IMR-90 (cell line): ENCODE measurements around the gene GFY. TPM values are rescaled to one million over a fixed set of nuclear protein-coding genes. Genes with fewer than 3 reads are reported as not detected.

ENCODE experiments used
- ATAC-seq: fragments of 200-7000 bp; cut with Tn5 transposase; 2 replicates; pipeline ENCODE4 v1.9.1; 2020; ENCODE audit warnings: low read depth, mild to moderate bottlenecking, moderate library complexity
- BruUV-seq: library from RNA; stranded (reverse); fragments of 400-500 nt; replicated peaks from 2 replicates; lab custom pipeline; 2021; lab: Mats Ljungman, UMichigan
- CTCF ChIA-PET: fragments of 300-600 bp; formaldehyde crosslinking; extraction: SDS; loops from one replicate; lab custom pipeline; 2021; ENCODE audit warnings: antibody characterized with exemption; lab: Yijun Ruan, JAX
- POLR2A ChIA-PET: fragments of 300-600 bp; sonication (Branson Sonifier 250); formaldehyde crosslinking; loops from one replicate; lab custom pipeline; 2022; ENCODE audit warnings: antibody characterized with exemption; ENCODE audit not compliant: unreplicated experiment; lab: Charles Lee
- DNase-seq: peaks from one replicate; pipeline ENCODE4 v3.0.0; 2013
- H2AFZ ChIP-seq: replicated peaks from 2 replicates; pipeline ENCODE3; 2013; ENCODE audit warnings: low read length, mild to moderate bottlenecking; ENCODE audit not compliant: poor library complexity
- H2AK5ac ChIP-seq: 2 replicates; pipeline ENCODE4 v1.6.1; 2013; ENCODE audit warnings: low read depth, low read length, inconsistent platforms
- H2AK9ac ChIP-seq: replicated peaks from 2 replicates; pipeline ENCODE3; 2013; ENCODE audit warnings: mild to moderate bottlenecking, low read depth, low read length, moderate library complexity; ENCODE audit not compliant: poor library complexity
- H2BK120ac ChIP-seq: 2 replicates; pipeline ENCODE4 v1.6.1; 2013; ENCODE audit warnings: low read depth, low read length, inconsistent platforms
- H2BK15ac ChIP-seq: 3 replicates; pipeline ENCODE4 v1.6.1; 2013; ENCODE audit warnings: low read depth, low read length, inconsistent platforms
- H2BK20ac ChIP-seq: 2 replicates; pipeline ENCODE4 v1.6.1; 2013; ENCODE audit warnings: low read depth, mild to moderate bottlenecking, inconsistent platforms, low read length, moderate library complexity
- H2BK5ac ChIP-seq: 2 replicates; pipeline ENCODE4 v1.6.1; 2013; ENCODE audit warnings: mild to moderate bottlenecking, low read depth, low read length, inconsistent platforms; ENCODE audit not compliant: poor library complexity, severe bottlenecking
- H3K14ac ChIP-seq: replicated peaks from 2 replicates; pipeline ENCODE4 v1.6.1; 2013; ENCODE audit warnings: low read depth, low read length, inconsistent platforms
- H3K18ac ChIP-seq: 2 replicates; pipeline ENCODE4 v1.6.1; 2013; ENCODE audit warnings: low read depth, low read length, control low read depth
- H3K23ac ChIP-seq: 2 replicates; pipeline ENCODE4 v1.6.1; 2013; ENCODE audit warnings: low read depth, low read length, inconsistent platforms
- H3K27ac ChIP-seq: 2 replicates; pipeline ENCODE4 v1.5.1; 2013; ENCODE audit warnings: mild to moderate bottlenecking, control low read depth, low read length; ENCODE audit not compliant: insufficient read depth
- H3K27me3 ChIP-seq: 2 replicates; pipeline ENCODE4 v1.6.1; 2013; ENCODE audit warnings: low read length; ENCODE audit not compliant: control insufficient read depth, insufficient read depth
- H3K36me3 ChIP-seq: 2 replicates; pipeline ENCODE4 v1.6.1; 2013; ENCODE audit warnings: low read length, mixed read lengths; ENCODE audit not compliant: control insufficient read depth, insufficient read depth
- H3K4ac ChIP-seq: 2 replicates; pipeline ENCODE4 v1.6.1; 2013; ENCODE audit warnings: low read depth, low read length, inconsistent platforms
- H3K4me1 ChIP-seq: 2 replicates; pipeline ENCODE4 v1.6.1; 2013; ENCODE audit warnings: low read length, mixed read lengths; ENCODE audit not compliant: control insufficient read depth, insufficient read depth
- H3K4me2 ChIP-seq: 2 replicates; pipeline ENCODE4 v1.6.1; 2013; ENCODE audit warnings: low read depth, mild to moderate bottlenecking, control low read depth, low read length, moderate library complexity
- H3K4me3 ChIP-seq: 2 replicates; pipeline ENCODE4 v1.5.1; 2013; ENCODE audit warnings: low read depth, mild to moderate bottlenecking, control low read depth, low read length, moderate library complexity; ENCODE audit not compliant: insufficient read depth
- H3K56ac ChIP-seq: 2 replicates; pipeline ENCODE4 v1.6.1; 2013; ENCODE audit warnings: low read length, inconsistent platforms; ENCODE audit not compliant: insufficient read depth; ENCODE audit errors: extremely low read depth
- H3K79me1 ChIP-seq, 2 experiments: 2 replicates each; pipeline ENCODE4 v1.6.1; 2013; ENCODE audit warnings: low read length in 2 of 2, inconsistent platforms in 1 of 2, low read depth in 1 of 2
- H3K9ac ChIP-seq: 2 replicates; pipeline ENCODE4 v1.6.1; 2013; ENCODE audit warnings: low read depth, low read length, control low read depth
- H3K9me1 ChIP-seq: 2 replicates; pipeline ENCODE4 v1.6.1; 2013; ENCODE audit warnings: low read length, inconsistent platforms; ENCODE audit not compliant: insufficient read depth
- H3K9me3 ChIP-seq: 2 replicates; pipeline ENCODE4 v1.6.1; 2013; ENCODE audit warnings: low read length; ENCODE audit not compliant: control insufficient read depth, insufficient read depth
- H4K20me1 ChIP-seq: 2 replicates; pipeline ENCODE4 v1.6.1; 2013; ENCODE audit warnings: low read length, inconsistent platforms; ENCODE audit not compliant: insufficient read depth
- H4K5ac ChIP-seq: 2 replicates; pipeline ENCODE4 v1.6.1; 2013; ENCODE audit warnings: mild to moderate bottlenecking, low read depth, low read length, control low read depth
- H4K8ac ChIP-seq, 2 experiments: 2 replicates each; pipeline ENCODE4 v1.6.1; 2013; ENCODE audit warnings: low read depth in 2 of 2, low read length in 2 of 2, control low read depth in 1 of 2, inconsistent platforms in 1 of 2
- H4K91ac ChIP-seq: 2 replicates; pipeline ENCODE4 v1.6.1; 2013; ENCODE audit warnings: low read depth, low read length, inconsistent platforms; ENCODE audit not compliant: insufficient read depth
- FOS ChIP-seq: fragments of 150-350 bp; IDR thresholded peaks from 2 replicates; pipeline ENCODE4 v1.6.1; 2016; ENCODE audit warnings: low read depth, low read length
- MAZ ChIP-seq: IDR thresholded peaks from 2 replicates; pipeline ENCODE4 v1.6.1; 2012; ENCODE audit warnings: low read depth, mild to moderate bottlenecking, low read length, improper control_type of control experiment, moderate library complexity, borderline replicate concordance
- POLR2A ChIP-seq: IDR thresholded peaks from 2 replicates; pipeline ENCODE4 v1.6.1; 2012; ENCODE audit warnings: mild to moderate bottlenecking, low read depth, low read length
- RAD21 ChIP-seq: IDR thresholded peaks from 2 replicates; pipeline ENCODE4 v1.6.1; 2012; ENCODE audit warnings: low read length, improper control_type of control experiment
- WGBS, 2 experiments: methylation state at CpG; one replicate each; pipeline versions ENCODE4 v1.1.5 to v1.1.7; 2013; ENCODE audit warnings: missing lambda C conversion rate in 2 of 2; ENCODE audit not compliant: insufficient read length in 1 of 2; ENCODE audit errors: extremely low coverage in 2 of 2; 5-methylcytosine and 5-hydroxymethylcytosine counted together
- dilution Hi-C: fragments of 300-500 bp; cut with HindIII; formaldehyde crosslinking; loops from one replicate; pipeline ENCODE4 v1.14.3; 2018; ENCODE audit warnings: low sequenced_read_pairs; ENCODE audit not compliant: unreplicated experiment
- in situ Hi-C: fragments of 300-500 bp; cut with MboI; formaldehyde crosslinking; loops from 3 replicates; pipeline ENCODE4 v1.14.3; 2019; ENCODE audit warnings: low sequenced_read_pairs, inconsistent platforms, mixed read lengths
- intact Hi-C: fragments of 100-400 bp; cut with micrococcal nuclease; formaldehyde crosslinking; loops from 2 replicates; pipeline ENCODE4 v1.10.0; 2022
- polyA plus RNA-seq, 3 experiments: library from polyadenylated mRNA; depleted of rRNA; stranded (reverse); fragments of >200 nt; gene quantifications; 2 replicates each; pipeline ENCODE4 v1.2.3, GENCODE V29; 2012; ENCODE audit warnings: low replicate concordance in 1 of 3
- total RNA-seq: library from RNA; depleted of rRNA; stranded (reverse); fragments of >200 nt; gene quantifications from 2 replicates; pipeline ENCODE4 v1.2.3, GENCODE V29; 2012

GFY gene
- total and polyA plus RNA-seq, 2 of the 4 experiments (the other 2 are of a cell fraction) = not detected

DNA sequence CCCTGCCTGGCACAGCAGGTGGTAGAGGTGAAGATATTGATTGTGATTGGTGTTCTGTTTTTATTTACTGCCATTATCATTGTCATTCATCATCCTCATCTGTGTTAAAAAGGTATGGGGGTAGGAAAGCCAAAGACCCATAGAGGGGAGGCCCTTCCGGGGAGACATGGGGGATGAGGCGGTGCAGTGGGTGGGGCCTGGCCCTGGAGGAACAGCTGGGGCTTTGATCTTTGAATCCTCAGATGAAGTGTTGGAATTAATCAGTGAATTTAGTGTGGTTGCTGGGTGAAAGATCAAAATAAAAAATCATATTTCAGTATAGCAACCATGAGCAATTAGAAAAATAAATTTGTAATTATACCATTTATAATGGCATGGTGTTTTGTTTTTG is 9.4 kb upstream of the GFY start:
- ChIA-PET POLR2A (no interaction called here), CTCF (no interaction called here)
- H3K36me3 ChIP-seq = no peaks in the 10 kb centered on the region
- BruUV-seq = no TSS peak
- no peak overlapping the region for H2BK5ac ChIP-seq
- no peaks in the 10 kb centered on the region for H3K9me3 ChIP-seq
- H3K9me1 ChIP-seq = no peaks in the 10 kb centered on the region
- no peak overlapping the region for H2BK120ac ChIP-seq
- TF ChIP-seq MAZ (no peak), RAD21 (no peak), POLR2A (no peak), FOS (no peak)
- H3K27ac ChIP-seq = no peak overlapping the region
- no peak overlapping the region for H3K4me2 ChIP-seq
- H3K9ac ChIP-seq = no peak overlapping the region
- WGBS, 2 experiments = no CpG with 5 or more reads among the region's 2 CpGs
- no peak overlapping the region for H4K5ac ChIP-seq
- no peak overlapping the region for H2BK20ac ChIP-seq
- dilution Hi-C loops (no loop called here), intact Hi-C loops (no loop called here), in situ Hi-C loops (no loop called here)
- H2AK5ac ChIP-seq = no peak overlapping the region
- H3K27me3 ChIP-seq = peaks cover 74% of the 10 kb centered on the region
- no peaks in the 10 kb centered on the region for H4K20me1 ChIP-seq
- no peak overlapping the region for H2AK9ac ChIP-seq
- no peaks in the 10 kb centered on the region for H3K4me1 ChIP-seq
- no peak overlapping the region for H3K56ac ChIP-seq
- no peak overlapping the region for H3K14ac ChIP-seq
- H4K8ac ChIP-seq = no peak overlapping the region
- no peak overlapping the region for H2BK15ac ChIP-seq
- no peak overlapping the region for H3K23ac ChIP-seq
- H3K18ac ChIP-seq = no peak overlapping the region
- no peak overlapping the region for H3K4me3 ChIP-seq
- no peaks in the 10 kb centered on the region for H3K79me1 ChIP-seq
- DNase-seq = no peak
- ATAC-seq = no peak
- H4K91ac ChIP-seq = no peak overlapping the region
- no peak overlapping the region for H2AFZ ChIP-seq
- no peak overlapping the region for H3K4ac ChIP-seq
